HG02885 (cell line): ENCODE data around the gene RCC2.

ENCODE experiments used
- ATAC-seq: cut with Tn5 transposase; IDR thresholded peaks from one replicate; pipeline ENCODE4 v1.9.1; 2021; ENCODE audit warnings: mild to moderate bottlenecking; ENCODE audit not compliant: unreplicated experiment, poor library complexity

The RCC2 gene

GRCh38 chr1:17447501-17447992 is 8.1 kb upstream of the RCC2 start:
- no peak for ATAC-seq

GRCh38 chr1:17442841-17443240 is 3.4 kb upstream of the RCC2 start:
- no peak for ATAC-seq

GRCh38 chr1:17441993-17442357 is 2.5 kb upstream of the RCC2 start:
- ATAC-seq = no peak

- ATAC-seq = no peak
These were observed 2.0 kb upstream of the RCC2 start for GRCh38 chr1:17441265-17441992.

DNA sequence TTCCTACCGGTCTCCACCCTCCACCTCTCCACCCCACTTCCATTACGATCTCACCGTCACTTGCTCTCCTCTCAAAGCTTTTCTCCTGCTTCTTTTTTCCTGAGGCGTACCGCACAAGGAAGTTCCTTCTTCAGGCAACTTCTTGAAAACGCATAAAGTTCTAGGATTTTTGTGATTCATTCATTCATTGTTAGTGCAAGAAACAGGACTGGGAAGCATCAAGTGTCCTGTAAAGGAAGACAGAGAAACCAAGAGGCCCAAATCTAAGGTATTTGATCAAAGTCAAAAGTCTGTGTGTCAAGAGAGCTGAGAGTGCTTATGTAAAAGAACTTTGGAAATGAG is 1.3 kb upstream of the RCC2 start:
- ATAC-seq = no peak

GRCh38 chr1:17440074-17440826 is 773 bp upstream of the RCC2 start:
- ATAC-seq = no peak

DNA sequence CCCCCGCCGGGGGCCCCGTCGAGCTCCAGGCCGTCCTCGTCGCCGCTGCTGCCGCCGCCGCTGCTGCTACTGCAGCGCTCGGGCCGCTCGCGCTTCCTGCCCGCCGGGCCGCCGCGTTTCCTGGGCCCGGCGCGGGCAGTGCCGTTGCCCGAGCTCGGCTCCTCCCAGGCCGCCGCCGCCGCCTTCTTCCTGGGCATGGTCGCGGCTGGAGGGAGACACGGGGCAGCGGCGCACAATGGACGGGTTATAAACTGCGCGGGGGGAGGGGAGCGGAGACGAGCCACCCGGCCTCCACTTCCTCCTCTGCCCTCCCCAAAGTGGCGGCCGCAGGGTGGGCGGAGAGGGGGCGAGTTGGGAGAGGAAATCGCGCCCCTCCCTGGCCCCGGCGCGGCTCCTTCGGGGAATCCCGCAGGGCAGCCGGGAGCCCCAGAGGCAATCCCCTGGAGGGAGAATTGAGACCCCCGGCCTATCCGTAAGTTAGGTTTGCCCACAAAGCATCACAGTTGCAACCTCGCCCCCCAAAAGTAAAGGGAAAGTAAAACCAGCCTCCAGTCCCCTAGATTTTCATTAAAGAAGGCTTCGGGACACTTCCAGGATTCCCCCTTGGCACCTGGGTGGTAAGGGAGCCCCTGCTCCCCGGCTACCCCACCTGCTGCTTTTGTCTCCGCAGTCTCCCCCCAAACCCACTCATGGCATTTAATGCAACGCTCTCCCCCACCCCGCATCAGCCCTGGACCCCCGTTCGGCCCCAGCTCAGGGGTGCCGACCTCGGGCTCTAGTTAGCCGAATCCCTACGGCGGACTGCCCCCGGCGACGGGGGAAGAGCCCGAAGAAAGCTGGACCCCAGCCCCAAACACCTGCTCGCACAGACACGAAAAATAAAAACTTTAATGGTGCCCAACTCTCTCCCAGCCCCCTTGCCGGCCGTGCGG is 893 bp downstream of the RCC2 start:
- peak; percentile 39 for ATAC-seq

- ATAC-seq = peak; percentile 38
These were observed 1.7 kb downstream of the RCC2 start for GRCh38 chr1:17437580-17438317.

DNA sequence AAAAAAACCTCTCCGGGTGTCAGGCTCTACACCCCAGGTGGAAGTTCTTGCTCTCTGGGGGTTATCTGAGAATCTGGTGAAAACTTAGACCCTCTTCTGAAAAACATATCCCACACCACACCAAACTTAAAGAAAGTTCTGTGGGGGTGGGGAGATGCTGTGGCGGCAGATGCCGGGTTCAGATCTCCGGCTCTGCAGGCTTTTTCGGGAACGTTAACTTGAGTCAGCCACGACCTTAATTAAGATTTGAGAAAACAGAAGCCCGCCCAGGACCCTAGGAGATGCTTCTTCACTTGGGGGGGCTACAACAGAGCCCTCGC is 2.3 kb downstream of the RCC2 start:
- ATAC-seq = no peak

- ATAC-seq = no peak
These were observed 2.9 kb downstream of the RCC2 start for GRCh38 chr1:17436380-17437174.

DNA sequence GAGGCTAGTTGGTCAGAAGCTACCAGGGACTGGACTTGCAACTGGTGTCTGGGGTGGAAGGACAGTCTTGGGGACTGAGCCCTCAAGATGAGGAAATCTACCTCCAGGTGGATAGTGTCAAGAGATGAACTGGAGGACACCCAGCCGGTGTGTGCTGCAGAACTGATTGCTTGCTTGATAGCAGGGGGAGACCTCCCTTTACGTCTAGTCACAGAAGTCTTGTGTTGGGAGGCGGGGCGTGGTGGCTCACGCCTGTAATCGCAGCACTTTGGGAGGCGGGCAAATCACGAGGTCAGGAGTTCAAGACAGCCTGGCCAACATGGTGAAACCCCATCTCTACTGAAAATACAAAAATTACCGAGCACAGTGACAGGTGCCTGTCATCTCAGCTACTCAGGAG is 4.9 kb downstream of the RCC2 start:
- no peak for ATAC-seq

DNA sequence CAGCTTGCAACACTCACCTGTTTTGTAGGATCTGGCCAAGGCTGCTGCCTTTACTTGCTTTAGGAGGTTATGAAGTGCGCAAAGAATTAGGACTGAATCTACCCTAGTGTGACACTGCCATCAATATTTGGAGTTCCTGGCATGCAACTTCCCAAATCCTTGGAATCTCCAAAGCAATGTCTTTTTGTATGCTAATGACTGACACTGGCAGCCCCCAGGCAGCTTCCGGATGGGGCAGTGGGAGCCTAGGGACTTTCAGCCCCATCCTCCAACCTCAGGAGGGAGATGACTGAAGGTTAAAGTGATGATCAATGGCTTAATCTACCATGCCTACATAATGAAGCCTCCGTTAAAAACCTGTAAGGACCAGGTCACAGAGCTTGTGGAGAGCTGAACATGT is 5.5 kb downstream of the RCC2 start:
- no peak for ATAC-seq

GRCh38 chr1:17433261-17433660 is 6.2 kb downstream of the RCC2 start:
- ATAC-seq = no peak

GRCh38 chr1:17432412-17432811 is 7.1 kb downstream of the RCC2 start:
- no peak for ATAC-seq

- ATAC-seq = no peak
These were observed 10.3 kb downstream of the RCC2 start for GRCh38 chr1:17429183-17429582.

DNA sequence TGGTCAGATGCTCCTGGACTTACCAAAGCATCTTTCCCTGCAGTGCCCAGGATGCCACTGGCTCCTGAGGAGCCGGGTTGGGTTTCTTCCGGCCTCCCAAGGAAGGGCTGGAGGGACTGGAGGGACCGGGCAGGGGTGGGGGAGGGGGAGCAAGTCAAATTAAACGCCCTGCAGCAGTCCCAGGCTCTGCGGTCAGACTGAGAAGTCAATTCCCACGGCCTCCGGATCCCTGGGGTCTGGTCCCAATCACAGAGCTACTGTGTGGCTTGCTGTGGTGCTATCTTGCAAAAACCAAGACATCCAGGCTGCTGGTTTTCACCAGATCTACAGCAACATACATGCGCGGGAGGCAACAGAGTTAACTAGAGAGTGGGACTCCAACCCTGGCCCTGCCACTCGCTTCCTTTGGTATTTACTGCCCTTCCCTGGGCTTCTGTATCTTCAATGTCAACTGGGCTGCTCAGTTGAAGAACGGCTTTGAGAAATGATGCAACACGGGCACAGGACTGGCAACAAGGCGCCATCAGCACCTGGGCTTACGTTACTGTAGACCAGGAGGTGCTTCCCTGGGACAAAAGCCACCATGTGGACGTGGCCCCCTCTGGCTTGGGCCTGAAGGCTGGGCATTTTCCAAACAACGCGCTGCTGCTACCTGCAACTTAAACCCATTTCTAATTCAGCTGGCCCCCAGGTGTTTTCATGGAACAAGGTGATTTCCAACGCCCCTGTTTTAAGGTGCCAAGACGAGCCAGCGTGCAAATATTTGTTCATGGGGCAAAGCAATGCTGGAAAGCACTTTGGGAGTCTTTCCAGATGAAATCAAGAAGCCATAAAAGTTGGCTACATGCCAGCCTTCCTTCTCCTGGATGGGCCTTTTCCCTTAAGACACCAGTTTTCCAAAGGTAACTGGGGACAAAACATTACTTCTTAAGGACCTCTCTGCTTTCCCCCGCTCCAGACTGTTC is 11.5 kb downstream of the RCC2 start:
- no peak for ATAC-seq

GRCh38 chr1:17425806-17426600 is 13.5 kb downstream of the RCC2 start:
- ATAC-seq = no peak

DNA sequence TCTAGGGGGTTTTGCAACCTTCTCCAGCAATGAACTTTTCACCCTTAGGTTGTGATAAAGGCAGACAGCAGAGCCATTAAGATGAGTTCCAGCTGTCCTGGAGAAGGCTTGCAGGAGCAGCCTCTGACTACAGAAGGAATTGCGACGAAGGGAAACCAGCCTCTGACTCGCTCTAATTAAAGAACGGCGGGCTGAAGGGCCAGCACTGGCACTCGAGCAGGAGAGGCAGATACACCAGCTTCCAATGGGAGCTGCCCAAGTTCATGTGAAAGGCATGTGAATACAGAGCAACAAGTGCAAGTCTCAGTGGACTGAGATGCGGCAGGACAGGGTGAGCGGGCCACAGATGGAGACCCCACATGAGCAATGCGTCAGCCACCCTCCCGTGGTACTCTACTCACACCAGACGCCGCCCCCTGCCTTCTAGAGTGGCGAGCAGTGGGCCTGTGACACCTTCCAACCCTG is 15.7 kb downstream of the RCC2 start:
- ATAC-seq = no peak
